GM18907 (cell line): ENCODE measurements around the gene RPS27L.

ENCODE experiments used
- ATAC-seq: cut with Tn5 transposase; IDR thresholded peaks from one replicate; pipeline ENCODE4 v1.9.1; 2021; ENCODE audit warnings: mild to moderate bottlenecking, moderate library complexity; ENCODE audit not compliant: unreplicated experiment

Gene RPS27L

GRCh38 chr15:63157118-63157843 lies at the start of gene RPS27L:
TSS of gene RPS27L (minus strand) at chr15:63157477. CDS start at chr15:63157405, 72 bp downstream.
- peak; percentile 92 for ATAC-seq

DNA sequence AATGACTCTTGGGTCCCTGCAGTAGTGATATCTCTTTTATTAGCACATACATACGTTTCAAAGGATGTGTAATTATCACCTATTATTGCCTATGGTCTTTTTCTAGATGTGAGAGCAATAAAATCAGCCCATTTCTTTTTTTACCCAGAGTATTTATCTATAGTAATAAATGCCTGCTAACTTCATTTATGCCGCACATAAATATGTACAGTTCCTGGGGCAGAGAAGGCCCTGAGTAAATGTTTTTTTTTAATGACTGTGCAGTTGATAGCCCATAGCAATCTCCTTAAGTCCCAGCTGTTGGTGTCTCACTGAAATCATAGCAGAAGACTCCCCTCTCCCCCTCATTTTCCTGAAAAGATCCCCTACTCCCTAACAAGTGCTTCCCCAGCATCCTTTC lies 48.8 kb upstream of the RPS27L start:
- ATAC-seq: no peak

DNA sequence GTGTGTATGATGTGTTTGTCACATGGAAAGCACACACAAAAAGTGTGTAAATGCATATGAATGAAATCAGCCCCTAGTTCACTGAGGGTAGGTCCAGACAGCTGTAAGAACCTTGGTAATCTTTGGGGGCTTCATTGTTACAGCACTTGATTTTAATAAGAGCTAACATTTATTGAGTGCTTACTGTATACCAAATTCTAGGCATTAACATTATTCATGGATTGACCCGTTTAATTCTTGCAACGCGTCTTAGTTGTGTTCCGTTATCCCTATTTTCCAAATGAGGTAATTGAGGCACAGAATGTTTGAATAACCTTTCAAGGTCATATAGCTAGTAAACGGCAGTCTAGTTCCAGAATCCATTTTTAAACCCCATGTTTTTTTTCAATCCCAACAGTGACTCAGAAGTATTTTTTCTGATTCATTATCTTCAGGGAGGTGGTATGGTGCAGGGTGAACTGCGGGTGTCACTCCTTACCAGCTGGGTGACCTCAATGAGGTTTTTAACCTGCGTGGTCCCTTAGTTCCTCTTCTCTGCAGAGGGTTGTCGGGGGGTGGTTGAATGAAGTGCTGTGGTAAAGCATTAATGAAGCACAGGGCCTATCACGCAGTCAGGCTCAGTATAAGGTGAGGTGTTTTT lies 46.3 kb upstream of the RPS27L start:
- peak; percentile 63 for ATAC-seq

DNA sequence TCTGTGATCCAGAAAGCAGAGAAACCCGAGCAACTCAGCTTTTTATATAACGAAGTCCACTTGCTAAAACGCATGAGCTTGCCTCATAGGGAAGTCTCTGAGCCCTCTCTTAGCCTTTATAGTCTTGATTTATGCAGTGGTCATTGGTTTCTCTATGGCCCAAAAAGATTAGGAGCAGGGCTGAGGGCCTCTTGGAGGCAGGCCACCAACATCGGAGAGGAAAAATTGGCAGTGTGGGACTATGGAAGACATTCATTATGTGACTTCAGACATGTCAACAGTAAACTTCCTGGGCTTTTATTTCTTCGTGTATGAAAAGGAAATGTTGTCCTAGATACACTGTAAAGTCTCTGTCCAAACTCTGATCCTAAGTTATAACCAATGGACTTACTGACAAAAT lies 45.6 kb upstream of the RPS27L start:
- ATAC-seq: no peak

DNA sequence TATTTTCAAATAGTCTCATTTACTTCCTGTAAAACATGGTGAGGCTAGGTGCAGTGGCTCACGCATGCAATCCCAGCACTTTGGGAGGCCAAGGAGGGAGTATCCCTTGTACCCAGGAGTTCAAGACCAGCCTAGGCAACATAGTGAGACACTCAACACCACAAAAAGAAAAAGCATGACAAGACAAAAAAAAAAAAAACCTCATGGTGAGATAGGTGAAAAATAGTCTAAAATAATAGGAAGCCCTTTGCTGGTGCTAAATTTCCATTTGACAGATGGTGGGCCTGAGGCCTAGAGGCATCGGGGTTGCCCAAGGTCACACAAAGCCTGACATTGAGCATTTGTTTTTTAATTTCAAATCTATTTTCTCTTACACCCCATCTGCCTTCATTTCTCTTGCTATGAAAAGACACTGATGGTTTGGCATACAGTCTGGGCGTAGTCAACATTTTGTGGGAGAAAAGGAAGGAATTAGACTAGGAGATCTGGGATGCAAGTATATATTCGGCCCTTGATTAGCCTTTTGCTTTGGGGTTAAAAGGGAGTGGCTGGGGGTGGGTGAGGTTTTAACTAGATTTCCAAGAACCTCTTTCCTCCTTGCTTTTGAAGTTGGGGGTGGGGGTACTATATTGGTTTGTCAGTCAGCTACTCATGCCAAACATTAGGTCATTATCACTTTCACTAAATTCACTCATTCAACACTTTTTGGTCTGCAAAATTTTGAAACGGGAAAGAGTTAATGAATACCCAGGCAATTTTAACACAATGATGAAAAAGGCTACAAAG lies 43.4 kb upstream of the RPS27L start:
- ATAC-seq: no peak

DNA sequence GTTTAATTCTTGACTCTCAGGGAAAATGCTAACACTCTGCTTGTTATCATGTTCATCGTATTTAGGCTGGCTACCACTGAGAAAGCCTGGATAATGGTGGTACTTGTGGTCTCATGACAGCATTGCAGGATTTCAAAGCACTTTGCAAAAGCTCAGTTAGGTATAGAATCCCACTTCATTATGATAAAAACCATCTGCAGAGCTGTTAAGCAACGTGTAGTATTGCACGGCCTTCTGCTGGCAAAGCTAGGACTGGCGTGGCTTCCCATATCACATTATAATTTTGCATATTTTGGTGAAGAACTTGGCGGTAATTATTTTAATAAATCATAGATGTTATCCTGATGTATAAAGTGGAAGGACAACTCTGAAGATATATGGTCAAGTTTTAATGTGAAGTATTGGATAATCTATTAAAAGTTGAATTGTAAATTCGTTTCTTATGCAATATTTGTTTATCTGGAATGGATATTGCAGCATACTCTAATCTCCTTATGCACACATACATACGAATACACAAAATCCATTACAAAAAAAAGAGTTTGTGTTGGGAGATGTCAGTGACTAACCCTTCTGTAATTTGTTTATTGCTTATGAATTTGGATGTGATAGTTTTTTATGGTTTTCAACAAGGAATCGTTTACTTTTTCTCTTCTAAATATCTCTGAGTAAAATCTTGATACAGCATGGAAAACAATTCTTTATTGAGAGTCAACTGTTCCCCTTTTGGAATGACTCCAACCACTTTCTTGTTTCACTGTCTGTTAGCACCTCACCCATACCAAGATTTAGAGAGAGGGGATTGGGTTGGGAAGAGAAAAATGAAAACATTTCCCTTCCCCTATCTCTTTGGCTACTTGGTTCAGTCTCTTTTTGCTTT lies 41.3 kb upstream of the RPS27L start:
- ATAC-seq: no peak

- ATAC-seq: no peak
Observed at GRCh38 chr15:63197626-63198025, 40.3 kb upstream of the RPS27L start.

DNA sequence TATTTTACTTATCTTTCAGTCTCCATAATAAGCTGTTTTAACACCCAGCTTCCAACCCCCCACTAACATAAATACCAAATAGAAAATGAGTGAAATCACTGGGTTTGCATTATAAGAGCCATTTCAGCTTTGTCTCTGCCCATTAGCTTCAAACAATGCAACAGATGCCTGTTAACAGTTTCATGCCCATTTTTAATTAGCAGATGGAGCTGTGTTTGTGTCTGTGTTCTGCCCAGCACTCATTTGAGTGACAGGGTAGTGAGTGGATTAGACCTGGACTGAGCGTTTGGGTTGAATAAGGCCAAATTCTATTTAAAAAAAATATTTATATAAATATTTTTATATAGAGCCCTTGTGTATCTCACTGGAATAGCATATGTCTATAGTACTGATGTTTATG lies 39.6 kb upstream of the RPS27L start:
- no peak for ATAC-seq

GRCh38 chr15:63195569-63196015 lies 38.3 kb upstream of the RPS27L start:
- ATAC-seq: no peak

GRCh38 chr15:63194880-63195568 lies 37.7 kb upstream of the RPS27L start:
- ATAC-seq: no peak

DNA sequence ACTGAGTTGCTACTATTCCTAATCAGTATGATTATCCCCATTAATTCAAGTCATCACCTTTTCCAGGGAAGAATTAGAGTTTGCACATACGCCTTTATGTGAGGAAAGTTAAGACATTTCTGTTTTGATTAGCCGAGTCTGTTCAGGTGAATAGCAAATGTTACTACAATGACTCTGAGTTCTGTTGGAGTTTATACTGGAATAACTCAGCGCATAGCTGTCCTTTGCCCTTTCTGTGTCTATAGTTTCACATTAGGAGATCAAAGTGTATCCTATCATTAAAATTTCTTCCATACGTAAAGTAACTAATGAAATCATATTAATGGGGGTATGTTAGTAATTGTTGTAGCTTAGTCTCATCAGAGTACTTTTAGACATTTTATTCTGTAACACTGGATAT lies 37.0 kb upstream of the RPS27L start:
- ATAC-seq: no peak

DNA sequence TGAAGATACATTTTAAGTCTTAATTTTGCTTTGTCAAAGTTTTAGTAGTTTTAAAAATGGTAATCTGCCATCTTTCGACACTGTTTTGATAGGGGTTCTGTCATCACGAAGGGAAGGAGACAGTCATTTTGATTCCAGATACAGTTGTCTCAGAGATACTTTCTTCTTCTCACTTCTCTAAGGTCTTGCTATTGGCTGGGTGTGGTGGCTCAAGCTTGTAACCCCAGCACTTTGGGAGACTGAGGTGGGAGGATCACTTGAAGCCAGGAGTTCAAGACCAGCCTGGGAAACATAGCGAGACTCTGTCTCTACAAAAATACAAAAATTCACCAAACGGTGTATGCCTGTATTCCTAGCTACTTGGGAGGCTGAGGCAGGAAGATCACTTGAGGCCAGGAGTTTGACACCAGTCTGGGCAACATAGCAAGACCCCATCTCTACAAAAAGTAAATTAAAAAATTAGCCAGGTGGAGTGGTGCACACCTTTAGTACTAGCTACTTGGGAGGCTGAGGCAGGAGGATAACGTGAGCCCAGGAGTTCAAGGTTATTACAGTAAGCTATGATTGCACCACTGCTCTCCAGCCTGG lies 35.4 kb upstream of the RPS27L start:
- ATAC-seq: no peak

DNA sequence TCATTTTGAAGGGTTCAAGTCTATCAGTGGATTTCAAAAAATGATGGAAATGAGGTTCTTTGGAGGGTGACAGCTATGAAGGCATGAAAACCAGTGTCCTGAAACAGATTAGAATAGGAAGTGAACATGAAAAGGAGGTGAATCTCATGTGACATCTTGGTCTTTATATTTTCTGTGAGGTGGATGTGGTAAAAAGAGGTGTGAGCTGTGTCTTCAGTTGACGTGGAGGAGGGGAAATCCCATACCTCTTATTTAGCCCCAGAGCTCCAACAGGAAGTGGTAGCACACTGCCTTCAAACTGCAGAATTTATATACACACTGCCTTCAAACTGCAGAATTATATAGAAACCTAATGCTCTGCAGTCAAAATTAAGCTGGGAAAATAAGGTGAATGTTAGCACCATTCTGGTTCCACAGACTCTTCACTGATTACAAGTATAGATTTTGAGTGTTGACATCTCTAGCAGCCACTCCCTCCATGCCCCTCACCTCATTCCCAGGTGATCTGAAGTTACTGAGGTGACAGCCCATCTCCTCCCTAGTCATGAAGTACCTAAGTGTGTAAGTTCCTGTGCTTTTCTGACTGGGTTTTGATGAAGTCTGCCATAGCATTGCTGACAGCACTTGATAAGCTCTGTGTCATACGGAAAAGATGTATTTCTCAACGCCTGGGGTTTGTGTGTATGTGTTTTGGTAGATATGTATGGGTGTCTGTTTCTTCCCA lies 34.8 kb upstream of the RPS27L start:
- ATAC-seq: peak; percentile 48

- no peak for ATAC-seq
Observed at GRCh38 chr15:63190769-63191649, 33.7 kb upstream of the RPS27L start.

DNA sequence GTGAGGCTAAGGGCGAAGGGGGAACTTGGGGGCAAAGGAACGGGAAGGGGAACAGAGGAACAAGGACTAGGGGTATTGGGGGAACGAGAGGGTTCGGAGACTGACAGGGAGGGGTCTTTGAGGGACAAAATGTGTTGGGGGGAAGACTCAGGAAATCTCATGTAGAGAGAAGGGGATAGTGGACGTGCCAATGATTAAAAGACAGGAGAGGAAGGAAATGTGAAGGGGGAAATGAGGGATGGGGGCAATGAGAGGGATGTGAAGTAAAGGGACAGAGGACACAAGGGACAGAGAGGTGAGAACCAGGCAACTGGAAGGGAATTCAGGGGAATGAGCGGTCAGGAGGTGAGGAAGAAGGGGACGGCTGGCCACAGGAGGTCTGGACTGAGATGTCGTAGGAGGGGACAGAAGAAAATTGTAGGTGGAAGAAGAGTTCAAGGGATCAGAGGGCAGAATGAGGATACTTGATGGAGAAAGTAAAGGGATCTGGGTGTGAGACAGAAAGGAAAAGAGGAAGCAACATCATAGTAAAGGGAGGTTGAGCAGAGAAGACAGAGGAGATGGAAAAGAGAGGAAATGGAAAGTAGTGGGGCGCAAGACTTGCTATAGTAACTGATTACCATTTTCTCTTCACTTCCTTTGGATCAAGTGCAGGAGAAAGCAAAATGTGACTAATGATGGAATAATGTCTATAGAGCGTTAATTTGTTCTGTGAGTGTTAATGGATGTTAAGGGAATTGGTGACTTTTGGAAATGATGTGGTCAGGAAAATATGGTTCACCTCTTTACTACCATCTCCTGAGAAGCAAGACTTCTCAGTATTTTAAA lies 32.9 kb upstream of the RPS27L start:
- no peak for ATAC-seq

GRCh38 chr15:63188926-63189871 lies 31.9 kb upstream of the RPS27L start, which contains the start of gene RAB8B:
TSS of gene RAB8B (plus strand) at chr15:63189606. CDS start at chr15:63189625, 19 bp downstream.
- ATAC-seq: peak; percentile 75
